ENCODE measurements around the gene KCNG3.
"Not testable (repeated sequence)": the region's sequence is repeated elsewhere in the genome, so short reads cannot be mapped to it uniquely, and the experiment has no call there.

Gene KCNG3

GRCh38 chr2:42424033-42424432 is 69.7 kb downstream of the KCNG3 start:
- no peak for DNase-seq

GRCh38 chr2:42421601-42422239 is 72.1 kb downstream of the KCNG3 start:
- no peak for DNase-seq

GRCh38 chr2:42421157-42421485 is 72.7 kb downstream of the KCNG3 start:
- no peak for DNase-seq

GRCh38 chr2:42414648-42415047 is 79.1 kb downstream of the KCNG3 start:
- DNase-seq, result no peak

- DNase-seq, result no peak
These were observed 79.6 kb downstream of the KCNG3 start for GRCh38 chr2:42414158-42414557.

GRCh38 chr2:42410742-42411514 is 82.9 kb downstream of the KCNG3 start:
- no peak for DNase-seq

- no peak for DNase-seq
These were observed 85.8 kb downstream of the KCNG3 start for GRCh38 chr2:42408009-42408408.

GRCh38 chr2:42407476-42407875 is 86.3 kb downstream of the KCNG3 start:
- DNase-seq, result no peak

- no peak for DNase-seq
These were observed 89.1 kb downstream of the KCNG3 start for GRCh38 chr2:42404676-42405075.

GRCh38 chr2:42401773-42402172 is 92.0 kb downstream of the KCNG3 start:
- DNase-seq, result no peak

GRCh38 chr2:42398052-42398451 is 95.7 kb downstream of the KCNG3 start:
- not testable (repeated sequence) for DNase-seq

- DNase-seq, result not testable (repeated sequence)
These were observed 100.5 kb downstream of the KCNG3 start for GRCh38 chr2:42393320-42393719.

GRCh38 chr2:42392191-42392590 is 101.6 kb downstream of the KCNG3 start:
- no peak for DNase-seq
